ENCODE results near the gene CCDC127. TPM values are rescaled to one million over a fixed set of nuclear protein-coding genes. Genes with fewer than 3 reads are reported as not detected.

CCDC127 gene
- total RNA-seq, 2 experiments from 2014 or later, result 5.6 to 6.5 TPM

DNA sequence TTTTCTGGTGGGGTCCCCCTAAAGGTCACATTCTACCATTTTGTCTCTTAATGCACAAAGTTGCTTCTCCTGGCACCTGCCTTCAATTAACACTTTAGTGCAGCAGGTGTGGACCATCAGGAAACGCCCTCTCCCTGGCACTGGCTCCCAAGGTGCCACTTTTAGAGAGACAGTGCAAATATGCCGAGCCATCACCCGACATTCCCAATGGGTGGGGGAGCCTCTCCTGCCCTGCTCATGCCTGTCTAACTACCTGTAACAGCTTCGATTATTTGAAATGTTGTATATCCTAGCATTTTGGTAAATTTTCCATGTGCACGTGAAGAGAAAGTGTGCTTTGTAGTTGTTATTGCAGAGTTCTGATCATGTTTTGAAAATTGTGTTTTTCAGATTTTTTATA, 39.8 kb downstream of the CCDC127 start:
- H3K27ac Mint-ChIP-seq, result no peak overlapping the region
- no peak for DNase-seq
- H3K9me3 Mint-ChIP-seq, result no peaks in the 10 kb centered on the region
- no peaks in the 10 kb centered on the region for H3K36me3 Mint-ChIP-seq (ENCODE audit: low read depth)
- H3K27me3 Mint-ChIP-seq, result peaks cover 5% of the 10 kb centered on the region
- ChIA-PET POLR2A (interaction anchor here (0.6 kb wide), 1 partner anchor 12 kb away, joined by 5 read pairs; no protein-coding TSS in a partner anchor), CTCF (interaction anchor here (1.3 kb wide), 1 partner anchor 10 kb away, joined by 8 read pairs; no protein-coding TSS in a partner anchor)
- no peak overlapping the region for H3K4me3 Mint-ChIP-seq
- no peaks in the 10 kb centered on the region for H3K4me1 Mint-ChIP-seq

DNA sequence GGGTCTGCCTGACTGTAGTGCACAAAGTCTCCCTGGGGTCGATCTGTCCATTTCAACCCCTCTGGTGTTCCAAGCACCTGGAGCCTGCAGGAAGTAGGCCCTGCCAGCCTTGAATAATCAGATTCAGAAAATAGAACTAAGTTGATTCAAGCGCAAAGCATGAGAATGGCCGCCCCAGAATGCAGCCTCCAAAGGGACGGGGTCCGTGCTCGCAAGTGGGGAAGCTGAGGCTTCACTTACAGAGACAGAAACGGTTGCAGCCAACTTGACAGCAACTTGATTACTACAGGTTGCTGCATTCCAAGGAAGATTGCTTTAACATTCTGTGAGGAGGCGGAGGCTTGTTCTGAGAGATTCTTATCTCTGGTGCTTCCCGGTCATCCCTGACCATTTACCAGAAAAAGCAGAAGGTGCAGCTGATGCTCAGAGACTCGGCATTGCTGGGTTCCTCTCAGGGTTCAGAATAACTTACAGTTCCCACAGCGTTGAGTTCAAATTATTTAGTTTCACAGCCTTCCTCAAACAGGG, 41.6 kb downstream of the CCDC127 start:
- POLR2A ChIA-PET, result no interaction called here
- Mint-ChIP-seq H3K27me3 (peaks cover 5% of the 10 kb centered on the region), H3K4me3 (no peak overlapping the region), H3K9me3 (no peaks in the 10 kb centered on the region), H3K4me1 (no peaks in the 10 kb centered on the region), H3K27ac (no peak overlapping the region), H3K36me3 (ENCODE audit: low read depth) (no peaks in the 10 kb centered on the region)
- no peak for DNase-seq
- CTCF ChIA-PET, result no interaction called here

DNA sequence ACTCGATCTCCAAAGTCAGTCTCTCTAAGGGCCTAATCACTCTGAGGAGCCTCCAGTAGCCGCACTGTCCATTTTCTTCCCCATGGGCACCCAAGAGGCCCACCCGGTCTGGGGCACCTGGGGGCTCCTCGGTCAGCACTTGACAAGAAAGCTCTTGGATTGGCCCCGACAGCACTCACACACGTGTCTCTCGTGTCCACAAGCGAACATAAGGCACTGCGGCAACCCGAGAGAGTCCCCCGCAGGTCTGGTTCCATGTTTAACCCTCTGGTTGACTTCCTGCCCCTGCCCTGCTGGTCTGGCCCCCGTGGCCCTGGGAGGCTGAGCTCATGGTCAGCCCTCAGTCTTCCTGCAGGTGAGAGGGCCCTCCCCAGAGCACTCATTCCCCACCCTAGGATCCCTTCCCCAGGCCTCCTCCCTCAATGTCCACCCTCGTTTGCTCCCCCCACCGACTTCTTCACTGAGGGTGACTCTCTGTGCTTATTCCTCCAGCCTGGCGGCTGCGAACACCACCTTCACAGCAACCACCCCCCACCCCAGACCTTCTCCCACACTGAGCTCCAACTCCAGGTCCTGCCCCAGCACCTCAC, 43.0 kb downstream of the CCDC127 start:
- Mint-ChIP-seq H3K27me3 (peaks cover 5% of the 10 kb centered on the region), H3K4me3 (no peak overlapping the region)

DNA sequence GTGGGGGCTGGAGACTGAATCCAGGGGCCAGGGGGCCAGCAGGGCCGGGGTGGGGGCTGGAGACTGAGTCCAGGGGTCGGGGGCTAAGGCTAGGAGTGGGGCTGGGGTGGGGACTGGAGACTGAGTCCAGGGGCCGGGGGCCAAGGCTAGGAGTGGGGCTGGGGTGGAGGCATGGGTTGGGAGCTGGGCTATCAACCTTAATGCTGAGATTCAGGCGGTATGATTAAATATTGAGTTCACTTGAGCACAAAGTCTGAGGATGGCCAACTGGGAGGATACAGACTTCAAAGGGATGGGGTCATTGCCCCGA, 43.7 kb downstream of the CCDC127 start:
- CTCF ChIA-PET, result no interaction called here
- no peak overlapping the region for H3K27ac Mint-ChIP-seq
- H3K4me3 Mint-ChIP-seq, result no peak overlapping the region

More for the DNA sequence above, 43.0 kb downstream of the CCDC127 start:
- no peaks in the 10 kb centered on the region for H3K4me1 Mint-ChIP-seq
- H3K36me3 Mint-ChIP-seq (ENCODE audit: low read depth), result no peaks in the 10 kb centered on the region
- ChIA-PET CTCF (no interaction called here), POLR2A (no interaction called here)
- no peak for DNase-seq
- no peak overlapping the region for H3K27ac Mint-ChIP-seq
- H3K9me3 Mint-ChIP-seq, result no peaks in the 10 kb centered on the region

DNA sequence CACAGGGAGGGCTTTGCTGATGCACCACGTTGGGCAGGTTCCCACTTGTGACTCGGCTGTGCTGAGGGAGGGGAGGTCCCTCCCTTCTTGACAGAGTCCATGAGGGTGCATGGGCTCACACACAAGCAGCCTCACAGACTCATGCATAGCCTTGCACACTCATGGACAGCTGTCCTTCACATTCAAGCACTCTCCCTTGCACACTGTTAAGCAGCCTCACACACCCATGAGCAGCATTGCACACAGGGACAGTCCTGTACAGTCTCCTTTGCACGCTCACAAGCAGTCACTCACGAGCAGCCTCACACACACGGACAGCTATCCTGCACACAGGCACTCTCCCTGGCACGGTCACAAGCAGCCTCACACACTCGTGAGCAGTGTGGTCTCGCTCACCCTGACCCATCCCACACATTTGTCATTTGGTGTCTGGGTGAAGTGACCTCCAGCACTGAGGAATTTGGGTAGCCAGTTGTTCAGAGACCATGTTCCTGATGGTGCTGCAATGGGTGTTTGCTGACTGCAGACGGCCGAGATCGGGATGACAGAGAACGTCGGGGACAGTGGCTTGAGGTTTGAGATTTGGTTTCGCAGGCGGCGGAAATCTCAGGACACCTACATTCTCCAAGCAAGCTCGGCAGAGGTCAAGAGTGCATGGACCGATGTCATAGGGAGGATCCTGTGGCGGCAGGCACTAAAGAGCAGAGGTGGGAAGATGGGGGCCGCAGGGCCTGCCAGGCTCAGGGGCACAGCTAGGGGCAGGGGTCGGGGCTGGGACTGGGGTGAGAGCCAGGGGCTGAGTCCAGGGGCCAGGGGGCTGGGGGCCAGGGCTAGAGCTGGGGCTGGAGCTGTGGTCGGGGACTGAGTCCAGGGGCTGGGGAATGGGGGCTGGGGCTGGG, 44.3 kb downstream of the CCDC127 start:
- Mint-ChIP-seq H3K27me3 (no peaks in the 10 kb centered on the region), H3K36me3 (ENCODE audit: low read depth) (no peaks in the 10 kb centered on the region), H3K4me3 (no peak overlapping the region), H3K4me1 (no peaks in the 10 kb centered on the region), H3K9me3 (no peaks in the 10 kb centered on the region), H3K27ac (no peak overlapping the region)
- ChIA-PET POLR2A (no interaction called here), CTCF (no interaction called here)
- DNase-seq, result no peak

More for the DNA sequence above, 43.7 kb downstream of the CCDC127 start:
- H3K36me3 Mint-ChIP-seq (ENCODE audit: low read depth), result no peaks in the 10 kb centered on the region
- no peak for DNase-seq
- H3K4me1 Mint-ChIP-seq, result no peaks in the 10 kb centered on the region
- peaks cover 2% of the 10 kb centered on the region for H3K27me3 Mint-ChIP-seq
- no peaks in the 10 kb centered on the region for H3K9me3 Mint-ChIP-seq
- POLR2A ChIA-PET, result no interaction called here

DNA sequence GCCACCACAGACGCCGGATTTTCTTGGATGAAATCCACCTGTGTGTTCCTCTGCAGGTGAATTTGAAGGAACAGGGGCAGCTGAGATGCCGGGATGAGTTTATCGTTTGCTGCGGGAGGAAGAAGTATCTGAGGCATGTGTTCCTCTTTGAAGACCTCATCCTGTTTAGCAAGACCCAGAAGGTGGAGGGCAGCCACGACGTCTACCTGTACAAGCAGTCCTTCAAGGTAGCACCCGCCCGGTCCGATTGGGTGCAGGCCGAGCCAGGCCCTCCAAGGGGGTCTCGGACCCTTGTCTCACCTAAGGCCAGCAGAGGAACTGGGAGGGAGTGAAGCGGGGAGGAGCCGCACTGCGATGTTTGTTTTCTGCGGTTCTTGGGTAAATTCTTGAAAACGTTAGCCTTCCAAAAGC, 45.1 kb downstream of the CCDC127 start:
- H3K4me3 Mint-ChIP-seq, result no peak overlapping the region
- CTCF ChIA-PET, result no interaction called here
- POLR2A ChIA-PET, result no interaction called here
- no peaks in the 10 kb centered on the region for H3K36me3 Mint-ChIP-seq (ENCODE audit: low read depth)
- no peaks in the 10 kb centered on the region for H3K9me3 Mint-ChIP-seq
- no peaks in the 10 kb centered on the region for H3K27me3 Mint-ChIP-seq
- no peaks in the 10 kb centered on the region for H3K4me1 Mint-ChIP-seq
- H3K27ac Mint-ChIP-seq, result no peak overlapping the region
- no peak for DNase-seq

DNA sequence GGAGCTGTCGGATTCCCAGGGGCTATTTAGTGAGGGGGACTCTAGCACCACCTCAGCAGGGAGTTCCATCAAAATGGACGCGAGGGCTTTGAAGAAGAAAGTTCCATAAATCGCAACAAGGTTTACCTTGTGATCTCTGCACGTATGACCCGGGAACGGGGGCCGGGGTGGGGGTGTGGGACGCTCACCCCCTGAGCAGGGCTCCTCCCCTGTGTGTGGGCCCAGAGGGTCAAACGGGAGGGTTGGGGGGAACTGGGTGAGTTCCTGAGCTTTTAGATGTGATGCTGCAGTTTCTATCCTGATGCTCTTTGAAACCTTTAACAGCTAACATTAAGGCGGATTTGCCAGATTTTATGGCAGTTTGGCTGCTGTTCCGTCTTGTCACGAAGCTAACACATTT, 45.5 kb downstream of the CCDC127 start:
- H3K4me1 Mint-ChIP-seq, result no peaks in the 10 kb centered on the region
- H3K9me3 Mint-ChIP-seq, result no peaks in the 10 kb centered on the region
- ChIA-PET POLR2A (no interaction called here), CTCF (no interaction called here)
- H3K36me3 Mint-ChIP-seq (ENCODE audit: low read depth), result no peaks in the 10 kb centered on the region
- H3K27ac Mint-ChIP-seq, result no peak overlapping the region
- no peaks in the 10 kb centered on the region for H3K27me3 Mint-ChIP-seq
- no peak for DNase-seq
- no peak overlapping the region for H3K4me3 Mint-ChIP-seq

DNA sequence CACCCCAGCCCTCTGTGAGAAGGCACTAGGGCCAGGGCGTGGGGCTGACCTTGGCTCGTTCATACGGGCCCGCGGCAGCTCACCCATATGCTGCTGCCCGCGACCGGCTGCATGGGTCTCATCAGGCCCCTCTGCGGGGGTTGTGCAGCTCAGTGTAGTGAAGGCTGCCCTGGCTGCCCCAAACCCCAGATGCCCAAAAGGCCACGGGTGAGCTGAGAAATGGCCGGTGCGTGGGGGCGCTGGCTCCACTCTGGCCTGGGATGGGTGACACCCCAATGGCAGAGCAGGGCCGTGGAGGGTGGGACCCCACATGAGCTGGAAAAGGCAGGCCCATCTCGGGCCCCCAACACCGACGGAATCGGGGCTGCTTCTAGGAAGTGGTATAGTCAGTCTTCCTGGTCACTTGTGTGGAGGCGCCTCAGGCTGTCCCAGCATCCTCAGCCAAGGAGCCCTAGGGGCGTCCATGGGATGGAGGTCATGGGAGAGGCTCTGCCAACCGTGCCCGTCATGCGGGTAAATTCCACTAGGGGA, 46.1 kb downstream of the CCDC127 start:
- CTCF ChIA-PET, result no interaction called here
- Mint-ChIP-seq H3K9me3 (no peaks in the 10 kb centered on the region), H3K27me3 (no peaks in the 10 kb centered on the region), H3K36me3 (ENCODE audit: low read depth) (no peaks in the 10 kb centered on the region), H3K4me1 (no peaks in the 10 kb centered on the region), H3K4me3 (no peak overlapping the region), H3K27ac (no peak overlapping the region)
- POLR2A ChIA-PET, result no interaction called here
- DNase-seq, result no peak

DNA sequence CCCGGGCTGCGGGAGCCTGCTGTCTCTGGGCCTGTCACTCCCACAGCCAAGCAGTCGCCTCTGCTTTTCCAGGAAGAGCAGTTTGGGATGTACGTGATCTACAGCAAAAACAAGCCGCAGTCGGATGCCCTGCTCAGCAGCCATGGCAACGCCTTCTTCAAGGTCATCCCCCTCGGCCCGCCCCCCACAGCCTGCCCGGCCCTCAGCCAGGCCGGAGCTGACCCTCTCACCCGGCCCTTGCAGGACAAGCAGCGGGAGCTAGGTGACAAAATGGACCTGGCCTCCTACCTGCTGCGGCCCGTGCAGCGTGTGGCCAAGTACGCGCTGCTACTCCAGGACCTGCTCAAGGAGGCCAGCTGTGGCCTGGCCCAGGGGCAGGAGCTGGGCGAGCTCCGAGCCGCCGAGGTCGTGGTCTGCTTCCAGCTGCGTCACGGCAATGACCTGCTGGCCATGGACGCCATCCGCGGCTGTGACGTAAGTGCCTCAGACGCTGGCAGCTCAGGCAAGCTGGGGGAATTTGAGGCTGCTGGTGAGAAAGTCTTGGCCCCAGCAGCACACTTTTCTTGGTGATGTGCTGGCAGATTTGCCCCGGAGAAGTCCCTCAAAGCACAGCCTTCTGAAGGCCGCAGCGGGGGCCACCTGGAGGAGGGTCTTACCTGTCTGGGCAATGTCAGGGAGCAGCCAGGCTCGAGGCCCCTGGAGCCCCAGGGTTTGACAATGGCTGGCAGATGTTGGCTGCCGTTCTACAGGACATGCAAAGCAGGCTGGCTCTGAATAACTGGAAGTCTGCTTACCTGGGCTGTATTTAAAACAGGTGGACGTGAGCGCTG, 46.8 kb downstream of the CCDC127 start:
- no peaks in the 10 kb centered on the region for H3K4me1 Mint-ChIP-seq
- H3K4me3 Mint-ChIP-seq, result no peak overlapping the region
- H3K36me3 Mint-ChIP-seq (ENCODE audit: low read depth), result no peaks in the 10 kb centered on the region
- POLR2A ChIA-PET, result no interaction called here
- no peaks in the 10 kb centered on the region for H3K9me3 Mint-ChIP-seq
- no peak overlapping the region for H3K27ac Mint-ChIP-seq
- no peaks in the 10 kb centered on the region for H3K27me3 Mint-ChIP-seq
- CTCF ChIA-PET, result no interaction called here
- DNase-seq, result no peak

DNA sequence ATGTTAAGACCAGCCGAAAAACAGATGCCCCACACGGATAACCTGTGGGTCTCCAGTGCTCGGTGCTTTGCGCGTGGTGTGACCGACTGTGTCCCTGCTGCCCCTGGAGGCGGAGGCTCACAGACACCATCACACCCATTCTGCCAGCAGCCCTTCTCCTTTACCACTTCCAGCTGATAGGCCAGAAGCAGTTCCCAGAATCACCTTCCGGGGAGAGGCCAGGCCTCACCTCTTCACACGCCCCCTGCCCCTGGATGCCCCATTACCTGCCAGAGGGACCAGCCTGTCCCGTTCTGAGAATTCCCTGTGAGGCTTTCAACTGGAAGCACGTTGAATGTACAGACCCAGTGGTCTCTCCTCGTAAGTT, 48.2 kb downstream of the CCDC127 start:
- H3K36me3 Mint-ChIP-seq (ENCODE audit: low read depth), result no peaks in the 10 kb centered on the region
- H3K27me3 Mint-ChIP-seq, result no peaks in the 10 kb centered on the region
- CTCF ChIA-PET, result no interaction called here
- H3K4me1 Mint-ChIP-seq, result no peaks in the 10 kb centered on the region
- no peaks in the 10 kb centered on the region for H3K9me3 Mint-ChIP-seq
- no peak overlapping the region for H3K4me3 Mint-ChIP-seq
- H3K27ac Mint-ChIP-seq, result no peak overlapping the region
- POLR2A ChIA-PET, result no interaction called here
- no peak for DNase-seq

DNA sequence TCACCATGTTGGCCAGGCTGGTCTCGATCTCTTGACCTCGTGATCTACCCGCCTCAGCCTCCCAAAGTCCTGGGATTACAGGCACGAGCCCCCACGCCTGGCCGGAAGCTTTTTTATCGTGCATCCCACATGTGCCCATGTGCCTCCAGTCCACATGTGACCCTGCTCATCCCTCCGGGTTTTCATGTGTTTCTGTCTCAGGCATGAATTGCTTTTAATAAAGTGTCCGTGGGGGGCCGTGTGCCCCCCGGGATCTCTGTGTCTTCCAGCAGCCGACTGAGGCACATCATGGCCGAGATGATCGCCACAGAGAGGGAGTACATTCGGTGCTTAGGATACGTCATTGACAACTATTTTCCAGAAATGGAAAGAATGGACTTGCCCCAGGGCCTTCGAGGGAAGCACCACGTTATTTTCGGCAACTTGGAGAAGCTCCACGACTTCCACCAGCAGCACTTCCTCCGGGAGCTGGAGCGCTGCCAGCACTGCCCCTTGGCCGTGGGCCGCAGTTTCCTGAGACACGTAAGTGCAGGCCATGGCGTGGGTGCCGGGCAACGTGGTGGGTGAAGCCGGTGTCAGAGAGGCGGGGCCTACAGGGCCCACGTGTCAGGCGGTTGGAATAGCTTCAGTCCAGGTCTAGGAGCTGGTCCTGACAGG, 48.8 kb downstream of the CCDC127 start:
- CTCF ChIA-PET, result no interaction called here

DNA sequence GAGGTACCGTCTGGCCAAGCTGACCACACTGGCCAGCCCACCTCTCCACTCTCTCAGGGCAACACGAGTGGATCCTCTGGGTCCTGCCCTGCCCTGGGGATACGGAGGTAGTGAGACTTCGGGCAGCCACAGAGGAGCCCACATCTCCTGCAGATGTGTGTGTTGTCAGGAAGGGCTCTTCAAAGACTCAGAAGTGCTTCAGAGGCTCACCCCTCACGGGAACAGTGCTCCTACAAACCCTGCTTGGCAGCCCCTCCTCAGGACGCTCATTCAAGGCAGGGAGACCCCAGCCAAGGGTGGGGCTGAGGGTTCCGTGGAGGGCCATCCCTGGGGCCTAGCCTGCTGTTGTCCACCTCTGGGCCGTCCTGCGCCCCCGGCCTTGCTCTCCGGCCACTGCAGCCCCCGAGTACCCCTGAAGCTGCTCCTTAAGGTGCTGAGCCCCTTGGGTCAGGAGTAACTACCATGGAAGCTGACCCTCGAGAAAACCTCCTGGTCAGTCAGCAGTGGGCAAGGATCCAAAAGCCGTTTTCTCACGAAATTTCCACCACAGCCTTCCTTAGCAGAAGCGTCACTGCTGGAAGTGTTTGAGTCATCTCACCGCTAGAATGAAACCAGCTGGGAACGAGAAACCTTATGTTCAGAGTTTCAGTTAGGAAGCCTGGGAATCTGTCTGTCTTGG, 49.8 kb downstream of the CCDC127 start:
- no peaks in the 10 kb centered on the region for H3K9me3 Mint-ChIP-seq
- POLR2A ChIA-PET, result no interaction called here
- CTCF ChIA-PET, result interaction anchor here (0.7 kb wide), 1 partner anchor 268 kb away, joined by 4 read pairs; no protein-coding TSS in a partner anchor

More for the DNA sequence above, 48.8 kb downstream of the CCDC127 start:
- H3K4me1 Mint-ChIP-seq, result no peaks in the 10 kb centered on the region
- H3K36me3 Mint-ChIP-seq (ENCODE audit: low read depth), result no peaks in the 10 kb centered on the region
- no peak overlapping the region for H3K4me3 Mint-ChIP-seq
- POLR2A ChIA-PET, result no interaction called here
- no peaks in the 10 kb centered on the region for H3K27me3 Mint-ChIP-seq
- H3K27ac Mint-ChIP-seq, result no peak overlapping the region
- no peaks in the 10 kb centered on the region for H3K9me3 Mint-ChIP-seq
- DNase-seq, result no peak

More for the DNA sequence above, 49.8 kb downstream of the CCDC127 start:
- Mint-ChIP-seq H3K27me3 (no peaks in the 10 kb centered on the region), H3K4me1 (no peaks in the 10 kb centered on the region), H3K4me3 (no peak overlapping the region), H3K36me3 (ENCODE audit: low read depth) (no peaks in the 10 kb centered on the region), H3K27ac (no peak overlapping the region)
- no peak for DNase-seq

Data from activated CD4-positive, alpha-beta memory T cell treated with anti-CD3 and anti-CD28 coated beads, Interleukin-2, amount 10 ng/mL, durations not matched to agents 7 days and 5 days (primary cell).